CD4-positive, alpha-beta T cell treated with Interleukin-17A for 1 hour (primary cell): ENCODE data around the gene RTN1.
"Not testable (repeated sequence)": the region's sequence is repeated elsewhere in the genome, so short reads cannot be mapped to it uniquely, and the experiment has no call there.

Experiments used
- DNase-seq: peaks from one replicate; pipeline ENCODE4 v3.0.0-alpha.2; 2020

The RTN1 gene

GRCh38 chr14:59698793-59699192 is 171.8 kb downstream of the RTN1 start:
- no peak for DNase-seq

GRCh38 chr14:59695198-59695597 is 175.4 kb downstream of the RTN1 start:
- DNase-seq = no peak

- no peak for DNase-seq
Observed at GRCh38 chr14:59691266-59691665, 179.3 kb downstream of the RTN1 start.

- DNase-seq = no peak
Observed at GRCh38 chr14:59690426-59690825, 180.2 kb downstream of the RTN1 start.

GRCh38 chr14:59688224-59689170 is 182.1 kb downstream of the RTN1 start:
- DNase-seq = no peak

- DNase-seq = no peak
Observed at GRCh38 chr14:59687663-59688062, 182.9 kb downstream of the RTN1 start.

GRCh38 chr14:59679872-59680271 is 190.7 kb downstream of the RTN1 start:
- DNase-seq = no peak

- DNase-seq = no peak
Observed at GRCh38 chr14:59678352-59678751, 192.2 kb downstream of the RTN1 start.

- DNase-seq = no peak
Observed at GRCh38 chr14:59677771-59678231, 192.8 kb downstream of the RTN1 start.

GRCh38 chr14:59675394-59675793 is 195.2 kb downstream of the RTN1 start:
- DNase-seq = no peak

GRCh38 chr14:59664741-59665140 is 205.8 kb downstream of the RTN1 start:
- no peak for DNase-seq

- no peak for DNase-seq
Observed at GRCh38 chr14:59657769-59658168, 212.8 kb downstream of the RTN1 start.

GRCh38 chr14:59656473-59656872 is 214.1 kb downstream of the RTN1 start:
- no peak for DNase-seq

- not testable (repeated sequence) for DNase-seq
Observed at GRCh38 chr14:59654131-59654530, 216.4 kb downstream of the RTN1 start.

GRCh38 chr14:59646832-59647231 is 223.7 kb downstream of the RTN1 start:
- DNase-seq = not testable (repeated sequence)

GRCh38 chr14:59638885-59639284 is 231.7 kb downstream of the RTN1 start:
- DNase-seq = no peak

GRCh38 chr14:59634617-59635016 is 236.0 kb downstream of the RTN1 start:
- no peak for DNase-seq

- DNase-seq = no peak
Observed at GRCh38 chr14:59633486-59633885, 237.1 kb downstream of the RTN1 start.

GRCh38 chr14:59632381-59632780 is 238.2 kb downstream of the RTN1 start:
- no peak for DNase-seq

- DNase-seq = no peak
Observed at GRCh38 chr14:59631237-59631636, 239.3 kb downstream of the RTN1 start.

GRCh38 chr14:59630288-59630963 is 240.2 kb downstream of the RTN1 start:
- no peak for DNase-seq

GRCh38 chr14:59629444-59630287 is 240.9 kb downstream of the RTN1 start:
- DNase-seq = no peak

- DNase-seq = no peak
Observed at GRCh38 chr14:59627011-59627520, 243.5 kb downstream of the RTN1 start.
